Right lobe of liver (tissue), 4 donors: ENCODE measurements around the gene EDN1.

ENCODE experiments used
- POLR2A ChIP-seq: fragments of 450-650 bp; IDR thresholded peaks from one replicate; pipeline ENCODE4 v1.6.1; 2017; ENCODE audit warnings: antibody characterized with exemption, mild to moderate bottlenecking
- TF ChIP-seq, protein P1 (sequence below), 4 donors: fragments of 200-600 bp in 3 of 4; fragments of 450-650 bp in 1 of 4; IDR thresholded peaks; one replicate each; pipeline versions ENCODE4 v1.5.1 to v1.8.0; 2016 to 2022; ENCODE audit warnings: antibody characterized with exemption in 4 of 4, mild to moderate bottlenecking in 2 of 4
- donor health status: DM: no; HTN: no; CAD: no.
- donor health status: DM: no; HTN: no; CAD: no.
- donor health status: DM: no; HTN: yes; CAD: no.

DNA sequence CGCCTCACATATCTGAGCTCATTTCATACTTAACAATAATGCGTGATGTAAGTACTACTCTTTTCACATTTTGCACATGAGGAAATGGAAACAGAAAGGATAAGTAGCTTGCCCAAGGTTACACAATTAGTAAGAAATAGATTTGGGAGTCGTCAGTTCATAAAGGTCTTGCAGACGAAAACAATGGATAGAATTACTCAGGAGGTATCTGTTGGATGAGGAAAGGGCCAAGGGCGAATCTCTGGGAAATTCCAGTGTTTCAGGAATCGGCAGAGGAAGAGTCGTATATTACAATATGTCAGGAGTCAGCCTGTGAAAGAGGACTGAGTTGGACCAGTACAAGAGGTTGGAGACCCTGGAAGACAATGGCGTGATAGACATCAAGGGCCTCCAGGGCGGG lies 12.8 kb upstream of the EDN1 start:
- TF ChIP-seq, protein P1, sequence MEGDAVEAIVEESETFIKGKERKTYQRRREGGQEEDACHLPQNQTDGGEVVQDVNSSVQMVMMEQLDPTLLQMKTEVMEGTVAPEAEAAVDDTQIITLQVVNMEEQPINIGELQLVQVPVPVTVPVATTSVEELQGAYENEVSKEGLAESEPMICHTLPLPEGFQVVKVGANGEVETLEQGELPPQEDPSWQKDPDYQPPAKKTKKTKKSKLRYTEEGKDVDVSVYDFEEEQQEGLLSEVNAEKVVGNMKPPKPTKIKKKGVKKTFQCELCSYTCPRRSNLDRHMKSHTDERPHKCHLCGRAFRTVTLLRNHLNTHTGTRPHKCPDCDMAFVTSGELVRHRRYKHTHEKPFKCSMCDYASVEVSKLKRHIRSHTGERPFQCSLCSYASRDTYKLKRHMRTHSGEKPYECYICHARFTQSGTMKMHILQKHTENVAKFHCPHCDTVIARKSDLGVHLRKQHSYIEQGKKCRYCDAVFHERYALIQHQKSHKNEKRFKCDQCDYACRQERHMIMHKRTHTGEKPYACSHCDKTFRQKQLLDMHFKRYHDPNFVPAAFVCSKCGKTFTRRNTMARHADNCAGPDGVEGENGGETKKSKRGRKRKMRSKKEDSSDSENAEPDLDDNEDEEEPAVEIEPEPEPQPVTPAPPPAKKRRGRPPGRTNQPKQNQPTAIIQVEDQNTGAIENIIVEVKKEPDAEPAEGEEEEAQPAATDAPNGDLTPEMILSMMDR (IDR thresholded peaks at IDR 0.05), result no peak
- no peak for TF ChIP-seq POLR2A
